IMR-90 (cell line): Measurements from ENCODE around the gene KLC1. TPM values are rescaled to one million over a fixed set of nuclear protein-coding genes. Genes with fewer than 3 reads are reported as not detected.
A peak's percentile ranks its signal among the peaks of the same experiment; 100 is the strongest.

Source experiments
- ATAC-seq: fragments of 200-7000 bp; cut with Tn5 transposase; 2 replicates; pipeline ENCODE4 v1.9.1; 2020; ENCODE audit warnings: low read depth, mild to moderate bottlenecking, moderate library complexity
- BruUV-seq: library from RNA; stranded (reverse); fragments of 400-500 nt; replicated peaks from 2 replicates; lab custom pipeline; 2021; lab: Mats Ljungman, UMichigan
- CTCF ChIA-PET: fragments of 300-600 bp; formaldehyde crosslinking; extraction: SDS; loops from one replicate; lab custom pipeline; 2021; ENCODE audit warnings: antibody characterized with exemption; lab: Yijun Ruan, JAX
- POLR2A ChIA-PET: fragments of 300-600 bp; sonication (Branson Sonifier 250); formaldehyde crosslinking; loops from one replicate; lab custom pipeline; 2022; ENCODE audit warnings: antibody characterized with exemption; ENCODE audit not compliant: unreplicated experiment; lab: Charles Lee
- DNase-seq: peaks from one replicate; pipeline ENCODE4 v3.0.0; 2013
- H2AFZ ChIP-seq: replicated peaks from 2 replicates; pipeline ENCODE3; 2013; ENCODE audit warnings: low read length, mild to moderate bottlenecking; ENCODE audit not compliant: poor library complexity
- H2AK5ac ChIP-seq: 2 replicates; pipeline ENCODE4 v1.6.1; 2013; ENCODE audit warnings: low read depth, low read length, inconsistent platforms
- H2AK9ac ChIP-seq: replicated peaks from 2 replicates; pipeline ENCODE3; 2013; ENCODE audit warnings: mild to moderate bottlenecking, low read depth, low read length, moderate library complexity; ENCODE audit not compliant: poor library complexity
- H2BK120ac ChIP-seq: 2 replicates; pipeline ENCODE4 v1.6.1; 2013; ENCODE audit warnings: low read depth, low read length, inconsistent platforms
- H2BK15ac ChIP-seq: 3 replicates; pipeline ENCODE4 v1.6.1; 2013; ENCODE audit warnings: low read depth, low read length, inconsistent platforms
- H2BK20ac ChIP-seq: 2 replicates; pipeline ENCODE4 v1.6.1; 2013; ENCODE audit warnings: low read depth, mild to moderate bottlenecking, inconsistent platforms, low read length, moderate library complexity
- H2BK5ac ChIP-seq: 2 replicates; pipeline ENCODE4 v1.6.1; 2013; ENCODE audit warnings: mild to moderate bottlenecking, low read depth, low read length, inconsistent platforms; ENCODE audit not compliant: poor library complexity, severe bottlenecking
- H3K14ac ChIP-seq: replicated peaks from 2 replicates; pipeline ENCODE4 v1.6.1; 2013; ENCODE audit warnings: low read depth, low read length, inconsistent platforms
- H3K18ac ChIP-seq: 2 replicates; pipeline ENCODE4 v1.6.1; 2013; ENCODE audit warnings: low read depth, low read length, control low read depth
- H3K23ac ChIP-seq: 2 replicates; pipeline ENCODE4 v1.6.1; 2013; ENCODE audit warnings: low read depth, low read length, inconsistent platforms
- H3K27ac ChIP-seq: 2 replicates; pipeline ENCODE4 v1.5.1; 2013; ENCODE audit warnings: mild to moderate bottlenecking, control low read depth, low read length; ENCODE audit not compliant: insufficient read depth
- H3K27me3 ChIP-seq: 2 replicates; pipeline ENCODE4 v1.6.1; 2013; ENCODE audit warnings: low read length; ENCODE audit not compliant: control insufficient read depth, insufficient read depth
- H3K36me3 ChIP-seq: 2 replicates; pipeline ENCODE4 v1.6.1; 2013; ENCODE audit warnings: low read length, mixed read lengths; ENCODE audit not compliant: control insufficient read depth, insufficient read depth
- H3K4ac ChIP-seq: 2 replicates; pipeline ENCODE4 v1.6.1; 2013; ENCODE audit warnings: low read depth, low read length, inconsistent platforms
- H3K4me1 ChIP-seq: 2 replicates; pipeline ENCODE4 v1.6.1; 2013; ENCODE audit warnings: low read length, mixed read lengths; ENCODE audit not compliant: control insufficient read depth, insufficient read depth
- H3K4me2 ChIP-seq: 2 replicates; pipeline ENCODE4 v1.6.1; 2013; ENCODE audit warnings: low read depth, mild to moderate bottlenecking, control low read depth, low read length, moderate library complexity
- H3K4me3 ChIP-seq: 2 replicates; pipeline ENCODE4 v1.5.1; 2013; ENCODE audit warnings: low read depth, mild to moderate bottlenecking, control low read depth, low read length, moderate library complexity; ENCODE audit not compliant: insufficient read depth
- H3K56ac ChIP-seq: 2 replicates; pipeline ENCODE4 v1.6.1; 2013; ENCODE audit warnings: low read length, inconsistent platforms; ENCODE audit not compliant: insufficient read depth; ENCODE audit errors: extremely low read depth
- H3K79me1 ChIP-seq, 2 experiments: 2 replicates each; pipeline ENCODE4 v1.6.1; 2013; ENCODE audit warnings: low read length in 2 of 2, inconsistent platforms in 1 of 2, low read depth in 1 of 2
- H3K9ac ChIP-seq: 2 replicates; pipeline ENCODE4 v1.6.1; 2013; ENCODE audit warnings: low read depth, low read length, control low read depth
- H3K9me1 ChIP-seq: 2 replicates; pipeline ENCODE4 v1.6.1; 2013; ENCODE audit warnings: low read length, inconsistent platforms; ENCODE audit not compliant: insufficient read depth
- H3K9me3 ChIP-seq: 2 replicates; pipeline ENCODE4 v1.6.1; 2013; ENCODE audit warnings: low read length; ENCODE audit not compliant: control insufficient read depth, insufficient read depth
- H4K20me1 ChIP-seq: 2 replicates; pipeline ENCODE4 v1.6.1; 2013; ENCODE audit warnings: low read length, inconsistent platforms; ENCODE audit not compliant: insufficient read depth
- H4K5ac ChIP-seq: 2 replicates; pipeline ENCODE4 v1.6.1; 2013; ENCODE audit warnings: mild to moderate bottlenecking, low read depth, low read length, control low read depth
- H4K8ac ChIP-seq, 2 experiments: 2 replicates each; pipeline ENCODE4 v1.6.1; 2013; ENCODE audit warnings: low read depth in 2 of 2, low read length in 2 of 2, control low read depth in 1 of 2, inconsistent platforms in 1 of 2
- H4K91ac ChIP-seq: 2 replicates; pipeline ENCODE4 v1.6.1; 2013; ENCODE audit warnings: low read depth, low read length, inconsistent platforms; ENCODE audit not compliant: insufficient read depth
- CEBPB ChIP-seq: IDR thresholded peaks from 2 replicates; pipeline ENCODE4 v1.6.1; 2012; ENCODE audit warnings: low read depth, low read length, improper control_type of control experiment
- ELK1 ChIP-seq: fragments of 150-350 bp; IDR thresholded peaks from 2 replicates; pipeline ENCODE4 v1.6.1; 2016; ENCODE audit warnings: low read depth, mild to moderate bottlenecking, low read length, moderate library complexity, borderline replicate concordance
- WGBS, 2 experiments: methylation state at CpG; one replicate each; pipeline versions ENCODE4 v1.1.5 to v1.1.7; 2013; ENCODE audit warnings: missing lambda C conversion rate in 2 of 2; ENCODE audit not compliant: insufficient read length in 1 of 2; ENCODE audit errors: extremely low coverage in 2 of 2; 5-methylcytosine and 5-hydroxymethylcytosine counted together
- dilution Hi-C: fragments of 300-500 bp; cut with HindIII; formaldehyde crosslinking; loops from one replicate; pipeline ENCODE4 v1.14.3; 2018; ENCODE audit warnings: low sequenced_read_pairs; ENCODE audit not compliant: unreplicated experiment
- in situ Hi-C: fragments of 300-500 bp; cut with MboI; formaldehyde crosslinking; loops from 3 replicates; pipeline ENCODE4 v1.14.3; 2019; ENCODE audit warnings: low sequenced_read_pairs, inconsistent platforms, mixed read lengths
- intact Hi-C: fragments of 100-400 bp; cut with micrococcal nuclease; formaldehyde crosslinking; loops from 2 replicates; pipeline ENCODE4 v1.10.0; 2022
- polyA plus RNA-seq, 3 experiments: library from polyadenylated mRNA; depleted of rRNA; stranded (reverse); fragments of >200 nt; gene quantifications; 2 replicates each; pipeline ENCODE4 v1.2.3, GENCODE V29; 2012; ENCODE audit warnings: low replicate concordance in 1 of 3
- total RNA-seq: library from RNA; depleted of rRNA; stranded (reverse); fragments of >200 nt; gene quantifications from 2 replicates; pipeline ENCODE4 v1.2.3, GENCODE V29; 2012

Gene KLC1
- total and polyA plus RNA-seq, 2 of the 4 experiments (the other 2 are of a cell fraction) = 101 to 157 TPM

GRCh38 chr14:103653805-103654204, 24.8 kb downstream of the KLC1 start:
- ChIA-PET POLR2A (no interaction called here), CTCF (no interaction called here)
- Histone ChIP-seq H4K5ac (no peak overlapping the region), H3K9me3 (no peaks in the 10 kb centered on the region), H4K8ac (peak overlapping the region in 1 of 2 experiments; percentile 40; a peak in 1 of 4 replicates), H2AFZ (no peak overlapping the region), H3K4me2 (no peak overlapping the region), H2BK20ac (no peak overlapping the region), H3K9ac (peak overlapping the region; percentile 12; the same call in 1 of the 2 replicates), H2BK15ac (no peak overlapping the region), H3K36me3 (peaks cover 37% of the 10 kb centered on the region), H3K23ac (0 out of 2 replicates have a peak overlapping the region, but pooled peaks have one; percentile 48), H3K27me3 (no peaks in the 10 kb centered on the region), H3K4me3 (no peak overlapping the region), H3K9me1 (peaks cover 25% of the 10 kb centered on the region), H3K79me1 (peaks cover 17 to 69% of the 10 kb centered on the region in 2 experiments; a peak in 3 of 4 replicates), H2AK5ac (peak overlapping the region; percentile 7; the same call in 1 of the 2 replicates), H3K4ac (peak overlapping the region; percentile 5; the same call in 1 of the 2 replicates), H3K56ac (no peak overlapping the region; the same call in 1 of the 2 replicates), H2BK120ac (no peak overlapping the region), H3K27ac (peak overlapping the region; percentile 60; the same call in 1 of the 2 replicates), H3K18ac (no peak overlapping the region), H4K20me1 (peaks cover 77% of the 10 kb centered on the region), H2BK5ac (peak overlapping the region; percentile 22), H3K14ac (no peak overlapping the region; the same call in 1 of the 2 replicates), H4K91ac (no peak overlapping the region), H3K4me1 (peaks cover 31% of the 10 kb centered on the region), H2AK9ac (no peak overlapping the region)
- in situ Hi-C loops (no loop called here), dilution Hi-C loops (no loop called here), intact Hi-C loops (no loop called here)
- TF ChIP-seq ELK1 = no peak
- TF ChIP-seq CEBPB = peak; percentile 68
- BruUV-seq = no TSS peak
- WGBS, 2 experiments = no CpG with 5 or more reads among the region's 4 CpGs
- ATAC-seq (no peak), DNase-seq (no peak)
